Mucosa of gallbladder (tissue), 1 donor: ENCODE data around the gene ZNF407. TPM values are rescaled to one million over a fixed set of nuclear protein-coding genes. Genes with fewer than 3 reads are reported as not detected.

Source experiments
- DNase-seq: peaks from one replicate; pipeline ENCODE4 v3.0.0-alpha.2; 2020; ENCODE audit warnings: low spot score
- total RNA-seq: library from RNA; stranded (reverse); gene quantifications from one replicate; pipeline ENCODE4 v1.2.1, GENCODE V29; 2021
- donor health status: DM: no; HTN: no; CAD: no.

Gene ZNF407
- total RNA-seq, 1 donor from 2014 or later = 15.0 TPM

- DNase-seq = no peak
These were observed 191.0 kb downstream of the ZNF407 start for GRCh38 chr18:74788657-74789056.

GRCh38 chr18:74789078-74789477, 191.4 kb downstream of the ZNF407 start:
- no peak for DNase-seq

- DNase-seq = no peak
These were observed 192.8 kb downstream of the ZNF407 start for GRCh38 chr18:74790451-74790850.

GRCh38 chr18:74791501-74792194, 194.0 kb downstream of the ZNF407 start:
- no peak for DNase-seq

GRCh38 chr18:74793746-74794145, 196.1 kb downstream of the ZNF407 start:
- DNase-seq = no peak

GRCh38 chr18:74795751-74796150, 198.1 kb downstream of the ZNF407 start:
- DNase-seq = no peak

GRCh38 chr18:74796211-74796610, 198.5 kb downstream of the ZNF407 start:
- no peak for DNase-seq

GRCh38 chr18:74796841-74797576, 199.3 kb downstream of the ZNF407 start:
- no peak for DNase-seq

GRCh38 chr18:74797577-74798151, 200.0 kb downstream of the ZNF407 start:
- DNase-seq = no peak

- no peak for DNase-seq
These were observed 201.9 kb downstream of the ZNF407 start for GRCh38 chr18:74799542-74799941.

GRCh38 chr18:74800098-74800497, 202.4 kb downstream of the ZNF407 start:
- DNase-seq = no peak

GRCh38 chr18:74803117-74803516, 205.4 kb downstream of the ZNF407 start:
- DNase-seq = no peak

GRCh38 chr18:74803769-74804168, 206.1 kb downstream of the ZNF407 start:
- no peak for DNase-seq

GRCh38 chr18:74804677-74805076, 207.0 kb downstream of the ZNF407 start:
- DNase-seq = no peak

GRCh38 chr18:74806073-74806472, 208.4 kb downstream of the ZNF407 start:
- DNase-seq = no peak

- DNase-seq = no peak
These were observed 209.2 kb downstream of the ZNF407 start for GRCh38 chr18:74806700-74807416.

GRCh38 chr18:74817576-74817975, 219.9 kb downstream of the ZNF407 start:
- no peak for DNase-seq

GRCh38 chr18:74818516-74819175, 221.0 kb downstream of the ZNF407 start:
- DNase-seq = no peak

- DNase-seq = no peak
These were observed 221.9 kb downstream of the ZNF407 start for GRCh38 chr18:74819433-74820059.

GRCh38 chr18:74820160-74820780, 222.6 kb downstream of the ZNF407 start:
- no peak for DNase-seq

GRCh38 chr18:74825460-74825859, 227.8 kb downstream of the ZNF407 start:
- no peak for DNase-seq
